ENCODE measurements around the gene SHOC2. TPM values are rescaled to one million over a fixed set of nuclear protein-coding genes. Genes with fewer than 3 reads are reported as not detected.

The SHOC2 gene
- total and polyA plus RNA-seq, 2 experiments from 2014 or later = 23.3 to 33.3 TPM

DNA sequence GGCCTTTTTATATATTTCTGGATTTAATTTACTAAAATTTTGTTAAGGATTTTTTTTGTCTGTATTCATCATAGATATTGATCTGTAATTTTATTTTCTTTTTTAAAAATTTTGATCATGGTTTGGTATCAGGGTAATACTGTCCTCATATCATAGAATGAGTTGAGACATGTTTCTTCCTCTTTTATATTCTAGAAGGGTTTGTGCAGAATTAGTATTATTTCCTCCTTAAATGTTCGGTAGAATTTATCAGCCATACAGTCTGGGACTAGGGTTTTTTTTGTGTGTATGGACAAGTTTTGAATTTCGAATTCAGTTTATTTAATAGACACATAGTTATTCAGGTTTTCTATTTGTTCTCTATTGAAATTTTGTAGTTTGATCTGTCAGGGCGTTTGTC is 54.0 kb downstream of the SHOC2 start:
- Mint-ChIP-seq H3K27ac (no peak overlapping the region), H3K36me3 (ENCODE audit: low read depth) (no peaks in the 10 kb centered on the region; the same call in 2 of the 3 replicates), H3K9me3 (no peaks in the 10 kb centered on the region), H3K27me3 (ENCODE audit: insufficient read depth, low read depth, poor library complexity) (peaks cover 2% of the 10 kb centered on the region), H3K4me3 (no peak overlapping the region), H3K4me1 (peaks cover 15% of the 10 kb centered on the region; the same call in 2 of the 3 replicates)
- DNase-seq (ENCODE audit: low spot score) (no peak), ATAC-seq (no peak)
- peaks cover 13% of the 10 kb centered on the region; the same call in 1 of the 2 replicates for H4K20me1 ChIP-seq (replicated peaks; ENCODE audit: insufficient read depth)
- H2AFZ ChIP-seq = no peak overlapping the region
- no peak overlapping the region for H3K4me3 ChIP-seq
- H3K9me2 ChIP-seq (ENCODE audit: insufficient read depth) = no peaks in the 10 kb centered on the region
- H3K36me3 ChIP-seq (ENCODE audit: insufficient read depth) = no peaks in the 10 kb centered on the region
- TF ChIP-seq NANOG (IDR thresholded peaks at IDR 0.05; ENCODE audit: borderline replicate concordance) = no peak
- TF ChIP-seq, protein P1, sequence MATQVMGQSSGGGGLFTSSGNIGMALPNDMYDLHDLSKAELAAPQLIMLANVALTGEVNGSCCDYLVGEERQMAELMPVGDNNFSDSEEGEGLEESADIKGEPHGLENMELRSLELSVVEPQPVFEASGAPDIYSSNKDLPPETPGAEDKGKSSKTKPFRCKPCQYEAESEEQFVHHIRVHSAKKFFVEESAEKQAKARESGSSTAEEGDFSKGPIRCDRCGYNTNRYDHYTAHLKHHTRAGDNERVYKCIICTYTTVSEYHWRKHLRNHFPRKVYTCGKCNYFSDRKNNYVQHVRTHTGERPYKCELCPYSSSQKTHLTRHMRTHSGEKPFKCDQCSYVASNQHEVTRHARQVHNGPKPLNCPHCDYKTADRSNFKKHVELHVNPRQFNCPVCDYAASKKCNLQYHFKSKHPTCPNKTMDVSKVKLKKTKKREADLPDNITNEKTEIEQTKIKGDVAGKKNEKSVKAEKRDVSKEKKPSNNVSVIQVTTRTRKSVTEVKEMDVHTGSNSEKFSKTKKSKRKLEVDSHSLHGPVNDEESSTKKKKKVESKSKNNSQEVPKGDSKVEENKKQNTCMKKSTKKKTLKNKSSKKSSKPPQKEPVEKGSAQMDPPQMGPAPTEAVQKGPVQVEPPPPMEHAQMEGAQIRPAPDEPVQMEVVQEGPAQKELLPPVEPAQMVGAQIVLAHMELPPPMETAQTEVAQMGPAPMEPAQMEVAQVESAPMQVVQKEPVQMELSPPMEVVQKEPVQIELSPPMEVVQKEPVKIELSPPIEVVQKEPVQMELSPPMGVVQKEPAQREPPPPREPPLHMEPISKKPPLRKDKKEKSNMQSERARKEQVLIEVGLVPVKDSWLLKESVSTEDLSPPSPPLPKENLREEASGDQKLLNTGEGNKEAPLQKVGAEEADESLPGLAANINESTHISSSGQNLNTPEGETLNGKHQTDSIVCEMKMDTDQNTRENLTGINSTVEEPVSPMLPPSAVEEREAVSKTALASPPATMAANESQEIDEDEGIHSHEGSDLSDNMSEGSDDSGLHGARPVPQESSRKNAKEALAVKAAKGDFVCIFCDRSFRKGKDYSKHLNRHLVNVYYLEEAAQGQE (IDR thresholded peaks at IDR 0.05; ENCODE audit: unreplicated experiment) = no peak
- TF ChIP-seq POLR2AphosphoS5 (IDR thresholded peaks at IDR 0.05; ENCODE audit: low read depth) = no peak
- no peak overlapping the region for H3K4me2 ChIP-seq
- no peak overlapping the region for H3K27ac ChIP-seq (ENCODE audit: low read depth)
- no peaks in the 10 kb centered on the region for H3F3A ChIP-seq (replicated peaks; ENCODE audit: low read depth)
- peaks cover 98% of the 10 kb centered on the region for H3K79me2 ChIP-seq (replicated peaks; ENCODE audit: insufficient read depth)
- peaks cover 9% of the 10 kb centered on the region for H3K4me1 ChIP-seq (ENCODE audit: insufficient read depth)
- H3K27me3 ChIP-seq (ENCODE audit: insufficient read depth) = no peaks in the 10 kb centered on the region

GRCh38 chr10:110976577-110976976 is 57.2 kb downstream of the SHOC2 start:
- no peaks in the 10 kb centered on the region for H3K9me3 Mint-ChIP-seq
- Histone ChIP-seq H3K27me3 (ENCODE audit: insufficient read depth) (no peaks in the 10 kb centered on the region), H3K36me3 (ENCODE audit: insufficient read depth) (no peaks in the 10 kb centered on the region), H3F3A (replicated peaks; ENCODE audit: low read depth) (no peaks in the 10 kb centered on the region), H3K79me2 (replicated peaks; ENCODE audit: insufficient read depth) (peaks cover 84% of the 10 kb centered on the region), H3K9me2 (ENCODE audit: insufficient read depth) (no peaks in the 10 kb centered on the region), H3K4me1 (ENCODE audit: insufficient read depth) (no peaks in the 10 kb centered on the region), H2AFZ (no peak overlapping the region), H3K27ac (ENCODE audit: low read depth) (no peak overlapping the region), H3K4me3 (no peak overlapping the region), H3K4me2 (no peak overlapping the region), H4K20me1 (replicated peaks; ENCODE audit: insufficient read depth) (0 out of 2 replicates have a peak, but pooled peaks cover 4% of the 10 kb centered on the region)
- peaks cover 2% of the 10 kb centered on the region for H3K27me3 Mint-ChIP-seq (ENCODE audit: insufficient read depth, low read depth, poor library complexity)
- no peak for ATAC-seq
- no peak overlapping the region for H3K27ac Mint-ChIP-seq
- DNase-seq (ENCODE audit: low spot score) = no peak
- TF ChIP-seq POLR2AphosphoS5 (IDR thresholded peaks at IDR 0.05; ENCODE audit: low read depth) (no peak), EZH2phosphoT487 (IDR thresholded peaks at IDR 0.05; ENCODE audit: unreplicated experiment) (no peak), STAT1 (IDR thresholded peaks at IDR 0.05; ENCODE audit: unreplicated experiment) (no peak), EZH2 (IDR thresholded peaks at IDR 0.05; ENCODE audit: low read depth, unreplicated experiment) (no peak), JUNB (IDR thresholded peaks at IDR 0.05; ENCODE audit: unreplicated experiment) (no peak), CREB1 (CRISPR knock-in tag; IDR thresholded peaks at IDR 0.05; ENCODE audit: low read depth) (no peak), CTCF (conservative IDR thresholded peaks at IDR 0.05; ENCODE audit: low read depth in 2 of 2) (no peak)
- no peak overlapping the region for H3K4me3 Mint-ChIP-seq
- peaks cover 5% of the 10 kb centered on the region; the same call in 2 of the 3 replicates for H3K36me3 Mint-ChIP-seq (ENCODE audit: low read depth)
- no peaks in the 10 kb centered on the region for H3K4me1 Mint-ChIP-seq
